GM04503 (cell line): ENCODE results near the gene LMNTD2.
"Not testable (repeated sequence)": the region's sequence is repeated elsewhere in the genome, so short reads cannot be mapped to it uniquely, and the experiment has no call there.

Experiments
- DNase-seq: peaks from one replicate; pipeline ENCODE4 v3.0.0-alpha.2; 2012; ENCODE audit warnings: low read depth

Gene LMNTD2

DNA sequence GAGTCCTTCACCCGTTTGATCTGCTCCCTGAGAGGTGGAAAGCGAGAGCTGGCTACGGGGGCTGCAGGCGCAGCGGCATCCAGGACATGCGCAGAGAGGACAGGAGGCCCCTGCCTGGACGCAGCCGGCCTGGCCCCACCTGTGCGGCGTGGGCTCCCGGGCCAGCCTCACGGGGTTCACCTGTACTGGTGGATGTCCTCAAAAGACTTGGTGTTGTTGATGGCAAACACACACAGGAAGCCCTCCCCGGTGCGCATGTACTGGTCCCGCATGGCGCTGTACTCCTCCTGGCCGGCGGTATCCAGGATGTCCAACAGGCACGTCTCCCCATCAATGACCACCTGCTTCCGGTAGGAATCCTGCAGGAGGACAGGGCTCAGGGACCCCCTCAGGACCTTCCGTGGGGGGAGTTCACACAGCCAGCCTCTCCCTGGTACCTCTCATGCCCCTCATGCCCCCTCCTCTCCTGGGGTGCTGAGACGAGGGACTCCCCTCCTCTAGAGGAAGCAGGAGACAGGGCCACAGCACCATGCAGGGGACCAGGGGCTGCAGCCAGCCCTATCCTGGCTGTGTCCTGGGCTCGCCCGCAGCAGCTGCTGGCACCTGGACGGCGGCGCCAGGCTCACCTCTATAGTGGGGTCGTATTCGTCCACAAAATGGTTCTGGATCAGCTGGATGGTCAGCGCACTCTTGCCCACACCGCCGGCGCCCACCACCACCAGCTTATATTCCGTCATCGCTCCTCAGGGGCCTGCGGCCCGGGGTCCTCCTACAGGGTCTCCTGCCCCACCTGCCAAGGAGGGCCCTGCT, 26.7 kb downstream of the LMNTD2 start:
- DNase-seq = no peak

DNA sequence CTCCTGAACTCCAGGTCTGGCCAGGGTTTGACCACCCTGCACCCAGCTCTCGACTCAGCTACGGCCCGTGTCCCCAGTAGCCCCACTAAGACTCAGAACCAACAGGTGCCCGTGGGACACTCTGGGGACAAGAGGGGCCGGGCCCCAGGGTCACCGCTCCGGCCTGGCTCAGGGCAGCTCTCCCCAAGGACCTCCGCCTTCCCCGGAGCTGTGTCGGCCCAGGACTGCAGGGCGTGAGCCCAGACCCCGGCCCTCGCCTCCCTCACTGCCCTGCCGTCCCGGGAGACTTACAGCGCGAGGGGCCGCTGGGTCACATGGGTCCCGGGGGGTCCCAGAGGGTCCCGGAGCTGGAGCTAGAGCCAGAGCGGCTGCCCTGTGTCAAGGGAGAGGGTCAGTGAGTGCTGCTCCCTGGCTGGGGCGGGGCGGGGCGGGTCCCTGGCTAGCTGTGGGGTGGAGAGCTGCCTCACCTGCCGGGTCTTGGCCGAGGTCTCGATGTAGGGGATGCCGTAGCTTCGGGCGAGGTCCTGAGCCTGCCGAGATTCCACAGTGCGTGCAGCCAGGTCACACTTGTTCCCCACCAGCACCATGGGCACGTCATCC, 27.5 kb downstream of the LMNTD2 start:
- DNase-seq = no peak

DNA sequence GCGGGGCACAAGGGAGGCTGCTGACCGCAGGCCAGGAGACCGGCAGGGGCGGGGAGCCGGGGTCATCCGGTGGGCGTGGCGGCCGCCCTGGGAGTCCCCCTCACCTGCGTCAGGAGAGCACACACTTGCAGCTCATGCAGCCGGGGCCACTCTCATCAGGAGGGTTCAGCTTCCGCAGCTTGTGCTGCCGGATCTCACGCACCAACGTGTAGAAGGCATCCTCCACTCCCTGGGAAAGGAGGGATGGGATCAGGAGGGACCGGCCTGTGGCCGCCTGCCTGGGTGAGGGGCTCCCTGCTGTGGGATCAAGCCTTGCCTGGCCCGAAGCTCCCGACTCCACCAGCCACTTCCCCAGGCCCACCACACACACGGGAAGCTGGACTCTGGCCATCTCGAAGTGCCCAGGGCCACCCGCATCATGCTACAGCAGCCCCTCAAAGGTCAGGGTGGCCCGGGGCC, 28.0 kb downstream of the LMNTD2 start:
- no peak for DNase-seq

DNA sequence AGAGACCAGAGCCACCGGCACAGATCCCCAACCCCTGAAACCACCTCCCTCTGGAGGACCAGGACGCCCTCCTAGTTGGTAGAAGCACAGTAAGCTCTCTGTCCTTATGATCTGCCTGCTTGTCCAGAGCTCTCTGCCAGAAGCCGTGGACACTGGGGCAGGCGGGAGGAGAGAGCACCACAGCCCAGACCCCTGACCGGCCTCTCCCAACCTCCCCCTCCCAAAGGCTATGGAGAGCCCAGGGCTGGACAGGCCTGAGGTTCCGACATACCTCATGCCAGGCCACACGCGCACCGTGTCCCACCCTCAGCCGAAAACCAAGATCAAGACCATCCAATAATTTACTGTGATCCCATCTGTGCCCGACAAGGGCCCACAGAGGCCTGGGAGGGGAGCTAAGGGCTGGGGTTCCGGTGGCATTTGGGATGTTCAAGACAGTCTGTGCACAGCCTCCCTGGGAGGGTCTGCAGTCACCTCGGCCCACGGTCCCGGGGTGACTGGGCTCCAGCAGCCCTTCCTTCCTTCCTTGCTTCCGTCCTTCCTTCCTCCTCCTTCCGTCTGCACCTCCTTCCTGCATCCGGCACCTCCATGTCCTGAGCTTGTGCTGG, 28.5 kb downstream of the LMNTD2 start:
- DNase-seq = no peak

DNA sequence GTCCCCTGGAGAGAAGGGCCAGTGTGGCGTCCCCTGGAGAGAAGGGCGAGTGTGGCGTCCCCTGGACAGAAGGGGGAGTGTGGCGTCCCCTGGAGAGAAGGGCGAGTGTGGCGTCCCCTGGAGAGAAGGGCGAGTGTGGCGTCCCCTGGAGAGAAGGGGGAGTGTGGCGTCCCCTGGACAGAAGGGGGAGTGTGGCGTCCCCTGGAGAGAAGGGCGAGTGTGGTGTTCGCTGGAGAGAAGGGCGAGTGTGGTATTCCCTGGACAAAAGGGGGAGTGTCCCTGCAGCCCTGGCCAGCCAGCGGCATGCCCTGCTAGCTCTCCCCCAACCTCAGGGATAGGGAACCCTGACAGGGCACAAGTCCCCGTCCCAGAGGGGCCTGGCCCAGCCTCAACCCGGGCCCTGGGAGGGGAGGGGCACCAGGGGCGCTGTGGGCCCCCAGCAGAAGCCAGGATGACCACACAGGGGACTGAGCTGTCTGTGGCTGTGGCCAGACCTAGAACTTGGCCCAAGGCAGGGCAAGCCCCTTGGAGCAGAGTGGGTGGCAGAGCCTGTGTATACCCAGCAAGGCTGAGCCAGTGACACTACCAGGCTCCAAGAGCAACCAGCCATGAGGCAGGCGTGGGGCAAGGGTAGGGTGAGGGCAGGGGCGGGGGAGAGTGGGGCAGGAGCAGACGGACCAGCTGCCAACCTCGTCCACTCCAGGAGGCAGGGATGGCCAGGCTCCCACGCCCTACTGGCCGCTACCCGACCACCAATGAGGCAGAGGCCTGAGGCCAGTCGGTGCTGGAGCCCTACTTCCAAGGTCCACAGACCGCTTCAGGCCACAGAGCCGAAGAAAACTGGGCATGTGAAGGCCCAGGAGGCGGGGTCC, 29.3 kb downstream of the LMNTD2 start:
- DNase-seq = no peak

DNA sequence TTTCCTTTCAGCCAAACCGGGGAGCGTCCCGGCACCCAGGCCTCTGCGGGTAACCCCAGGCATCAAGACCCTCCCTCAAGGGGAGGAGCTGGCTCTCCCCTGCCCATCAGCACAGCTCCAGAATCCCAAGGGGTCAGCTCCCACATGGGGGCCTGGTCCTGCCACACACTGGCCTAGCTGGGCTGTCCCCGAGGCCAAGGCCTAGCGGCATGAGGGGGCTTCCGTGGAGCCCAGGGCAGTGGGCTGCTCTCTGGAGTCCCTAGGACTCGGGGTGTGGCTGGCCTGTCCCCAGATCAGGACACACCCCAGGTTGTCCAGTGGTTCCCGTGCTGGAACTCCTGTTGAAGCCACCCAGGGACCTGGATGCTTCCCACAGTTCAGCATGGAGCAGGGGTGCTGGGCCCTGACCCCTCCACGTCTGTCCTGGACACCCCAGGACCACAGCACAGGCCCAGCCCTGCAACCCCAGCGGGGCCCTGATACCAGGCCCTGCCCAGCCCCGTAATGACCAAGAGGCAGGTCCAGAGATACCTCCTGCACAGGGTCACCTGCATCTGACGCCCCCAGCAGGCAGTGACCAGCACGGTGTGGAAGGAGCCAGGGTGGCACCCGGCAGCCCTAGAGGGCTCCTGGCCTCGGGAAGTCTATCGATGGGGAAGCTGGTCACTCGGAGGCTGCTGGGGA, 30.7 kb downstream of the LMNTD2 start:
- DNase-seq = no peak

DNA sequence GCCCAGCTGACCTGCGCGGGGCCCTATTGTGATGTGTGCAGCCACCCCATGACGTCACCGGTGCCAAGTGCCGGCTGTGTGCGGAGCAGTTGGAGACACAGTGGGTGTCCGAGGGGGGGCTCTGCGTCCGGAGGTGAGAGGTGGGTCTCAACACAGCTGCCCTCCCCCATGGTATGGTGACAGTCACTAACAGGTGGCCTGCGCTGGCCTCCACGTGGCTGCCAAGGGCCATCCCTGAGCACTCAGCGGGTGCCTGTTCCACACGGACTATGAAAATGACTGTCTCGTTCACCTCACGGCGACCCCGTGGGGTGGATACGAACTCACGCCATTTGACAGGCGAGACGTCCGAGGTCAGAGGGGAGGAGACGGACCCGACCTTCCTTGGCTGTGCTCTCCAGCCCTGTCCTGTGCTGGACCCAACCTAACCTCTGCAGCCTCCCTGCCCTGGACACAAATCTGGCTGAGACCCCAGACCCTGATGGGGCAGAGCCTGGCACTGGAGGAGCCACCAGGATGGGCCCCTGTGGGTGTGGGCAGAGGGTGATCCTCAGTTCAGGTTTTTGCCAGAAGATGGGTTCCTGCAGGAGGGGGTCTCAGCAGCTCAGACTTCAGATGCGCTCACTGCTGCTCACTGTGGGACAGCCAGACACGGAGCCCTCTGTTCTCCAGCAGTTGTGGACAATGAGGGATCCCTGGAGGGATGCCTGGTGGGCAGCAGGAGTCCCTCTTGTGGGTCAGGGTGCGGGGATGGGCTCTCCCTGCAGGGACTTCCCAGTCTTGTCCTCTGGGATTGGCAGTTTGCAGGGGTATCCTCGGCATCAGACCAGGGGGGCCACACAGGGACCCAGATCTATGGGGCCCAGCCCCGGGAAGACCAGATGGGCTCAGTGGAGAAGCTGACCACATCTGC, 31.5 kb downstream of the LMNTD2 start:
- no peak for DNase-seq

DNA sequence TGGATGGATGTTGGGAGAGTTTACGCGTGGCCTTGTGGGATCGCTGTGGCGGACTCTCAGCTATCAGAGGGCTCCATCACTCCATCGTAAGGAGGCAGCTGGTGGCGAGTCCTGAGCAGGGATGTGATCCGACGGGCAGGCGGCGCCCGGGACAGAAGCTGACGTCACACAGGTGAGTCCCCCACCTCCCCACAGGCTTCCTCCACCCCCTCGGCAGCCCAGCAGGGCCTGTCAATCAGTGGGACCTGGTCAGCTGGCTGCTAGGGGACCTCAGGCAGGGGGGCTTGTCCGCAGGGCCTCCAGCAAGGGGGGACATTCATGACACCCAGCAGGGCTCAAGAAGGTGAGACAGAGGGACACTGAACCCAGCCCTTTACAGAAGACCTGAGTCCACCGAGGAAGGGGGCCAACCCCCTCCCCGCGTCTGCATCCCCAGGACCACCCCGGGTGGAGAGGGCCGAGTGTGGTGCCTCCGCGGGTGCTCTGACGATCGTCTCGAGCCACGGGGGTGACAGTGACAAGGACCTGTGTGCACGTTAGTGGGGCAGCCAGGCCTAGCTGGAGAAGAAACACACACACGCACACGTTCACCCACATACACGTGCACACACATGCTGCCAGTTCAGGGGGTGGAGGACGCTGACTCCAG, 32.2 kb downstream of the LMNTD2 start:
- no peak for DNase-seq

DNA sequence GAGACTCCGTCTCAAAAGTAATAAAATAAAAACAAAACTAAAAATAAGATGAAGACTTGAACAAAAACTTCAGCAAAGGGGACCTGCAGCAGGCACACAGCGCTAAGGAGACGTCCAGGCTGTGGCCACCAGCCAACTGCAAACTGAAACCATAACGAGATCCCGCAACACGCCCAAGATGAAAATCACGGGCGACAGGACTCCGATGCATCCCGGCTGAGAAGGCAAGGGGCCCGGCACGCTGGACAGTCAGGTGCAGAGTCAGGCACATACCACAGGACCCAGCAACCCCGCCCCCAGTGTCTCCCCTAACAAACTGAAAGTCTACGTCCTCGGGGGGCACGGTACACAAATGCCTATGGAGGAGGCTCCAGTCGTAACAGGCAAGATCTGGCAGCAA, 34.3 kb downstream of the LMNTD2 start:
- no peak for DNase-seq

DNA sequence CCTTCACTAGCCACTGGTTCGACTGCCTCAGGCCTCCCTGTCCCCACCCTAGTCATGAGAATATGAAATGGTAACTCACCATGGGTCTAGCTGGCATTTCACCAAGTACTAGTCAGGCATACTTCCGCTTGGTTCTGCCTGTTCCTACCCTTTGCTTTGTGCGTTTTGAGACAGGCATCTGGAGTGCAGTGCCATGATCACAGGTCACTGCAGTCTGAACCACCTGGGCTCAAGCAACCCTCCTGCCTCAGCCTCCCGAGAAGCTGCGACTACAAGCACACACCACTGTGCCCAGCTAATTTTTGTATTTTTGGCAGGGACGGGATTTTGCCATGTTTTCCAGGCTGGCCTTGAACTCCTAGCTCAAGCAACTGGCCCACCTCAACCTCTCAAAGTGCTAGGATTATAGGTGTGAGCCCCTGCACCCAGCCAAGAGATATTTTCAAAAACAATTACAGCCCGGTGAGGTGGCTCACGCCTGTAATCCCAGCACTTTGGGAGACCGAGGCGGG, 39.3 kb downstream of the LMNTD2 start:
- no peak for DNase-seq

DNA sequence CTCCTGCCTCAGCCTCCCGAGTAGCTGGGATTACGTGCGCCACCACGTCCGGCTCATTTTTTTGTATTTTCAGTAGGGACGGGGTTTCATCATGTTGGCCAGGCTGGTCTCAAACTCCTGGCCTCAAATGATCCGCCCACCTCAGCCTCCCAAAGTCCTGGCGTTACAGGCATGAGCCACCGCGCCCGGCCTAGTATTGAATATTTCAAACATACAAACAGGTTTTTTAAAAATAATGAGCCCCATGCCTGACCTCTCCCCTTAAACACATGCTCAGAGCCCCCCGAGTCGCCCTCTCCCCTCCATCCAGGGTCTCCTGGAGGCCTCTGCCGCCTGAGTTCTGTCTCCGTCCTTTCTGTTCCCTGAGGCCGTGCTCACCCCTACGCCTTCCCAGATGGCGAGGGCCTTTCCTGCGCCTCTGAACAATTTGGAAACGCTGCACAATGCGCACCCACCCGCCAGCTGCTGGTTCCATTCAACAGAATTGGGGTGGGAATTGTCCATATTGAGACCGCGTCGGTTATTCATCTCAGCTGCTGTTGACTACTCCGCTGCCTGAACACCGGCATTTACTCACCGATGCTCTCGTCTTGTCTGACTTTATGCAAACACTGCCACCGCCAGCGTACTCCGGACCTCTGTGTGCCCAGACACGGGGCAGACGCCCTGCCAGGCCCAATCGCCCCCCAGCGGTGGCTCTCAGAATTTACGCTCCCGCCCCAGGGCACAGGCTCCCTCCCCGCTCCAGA, 39.9 kb downstream of the LMNTD2 start:
- DNase-seq = no peak

DNA sequence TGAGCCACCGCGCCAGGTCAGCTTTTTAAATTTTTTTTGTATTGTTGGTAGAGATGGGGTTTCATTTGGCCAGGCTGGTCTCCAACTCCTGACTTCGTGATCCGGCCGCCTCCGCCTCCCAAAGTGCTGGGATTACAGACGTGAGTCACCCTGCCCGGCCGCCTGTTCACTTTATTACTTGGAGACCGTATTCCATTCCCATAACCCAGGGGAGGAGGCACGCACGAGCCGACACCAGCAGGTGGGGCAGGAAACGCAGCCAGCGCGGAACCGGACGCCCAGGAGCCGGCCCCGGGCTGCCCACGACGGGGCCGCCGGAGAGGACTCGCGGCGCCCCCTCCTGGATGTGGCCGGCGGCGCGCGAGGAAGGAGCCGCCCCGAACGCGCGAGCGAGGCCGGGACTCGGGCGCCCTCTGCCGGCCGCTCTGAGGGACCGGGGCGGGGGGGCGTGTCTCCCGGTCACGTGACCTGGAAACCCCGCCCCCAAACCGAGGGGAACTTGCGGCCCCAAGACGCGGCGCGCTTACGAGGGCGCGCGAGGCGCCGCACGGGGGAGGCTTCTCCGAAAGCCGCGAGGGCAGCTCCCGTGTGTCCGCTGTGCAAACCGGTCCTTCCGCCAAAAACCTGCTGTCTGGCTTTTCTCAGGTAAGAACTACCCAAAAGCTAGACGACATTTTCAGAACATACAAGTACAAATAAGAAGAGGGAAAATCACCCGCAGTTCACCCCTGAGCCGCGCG, 41.9 kb downstream of the LMNTD2 start:
- DNase-seq = peak; percentile 89

DNA sequence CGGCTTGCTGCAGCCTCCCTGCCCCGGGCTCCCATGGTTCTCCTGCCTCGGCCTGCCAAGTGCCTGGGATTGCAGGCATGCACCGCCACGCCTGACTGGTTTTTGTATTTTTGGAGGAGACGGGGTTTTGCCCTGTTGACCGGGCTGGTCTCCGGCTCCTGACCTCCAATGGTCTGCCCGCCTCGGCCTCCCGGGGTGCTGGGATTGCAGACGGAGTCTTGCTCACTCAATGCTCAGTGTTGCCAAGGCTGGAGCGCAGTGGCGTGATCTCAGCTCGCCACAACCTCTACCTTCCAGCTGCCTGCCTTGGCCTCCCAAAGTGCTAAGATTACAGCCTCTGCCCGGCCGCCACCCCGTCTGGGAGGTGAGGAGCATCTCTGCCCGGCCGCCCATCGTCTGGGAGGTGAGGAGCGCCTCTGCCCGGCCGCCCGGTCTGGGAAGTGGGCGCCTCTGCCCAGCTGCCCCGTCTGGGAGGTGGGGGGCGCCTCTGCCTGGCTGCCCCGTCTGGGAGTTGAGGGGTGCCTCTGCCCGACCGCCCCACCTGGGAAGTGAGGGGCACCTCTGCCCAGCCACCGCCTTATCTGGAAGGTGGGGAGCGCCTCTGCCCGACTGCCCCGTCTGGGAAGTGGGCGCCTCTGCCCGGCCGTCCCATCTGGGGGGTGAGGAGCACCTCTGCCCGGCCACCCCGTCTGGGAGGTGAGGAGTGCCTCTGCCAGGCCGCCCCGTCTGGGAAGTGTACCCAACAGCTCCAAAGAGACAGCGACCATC, 43.4 kb downstream of the LMNTD2 start:
- not testable (repeated sequence) for DNase-seq

DNA sequence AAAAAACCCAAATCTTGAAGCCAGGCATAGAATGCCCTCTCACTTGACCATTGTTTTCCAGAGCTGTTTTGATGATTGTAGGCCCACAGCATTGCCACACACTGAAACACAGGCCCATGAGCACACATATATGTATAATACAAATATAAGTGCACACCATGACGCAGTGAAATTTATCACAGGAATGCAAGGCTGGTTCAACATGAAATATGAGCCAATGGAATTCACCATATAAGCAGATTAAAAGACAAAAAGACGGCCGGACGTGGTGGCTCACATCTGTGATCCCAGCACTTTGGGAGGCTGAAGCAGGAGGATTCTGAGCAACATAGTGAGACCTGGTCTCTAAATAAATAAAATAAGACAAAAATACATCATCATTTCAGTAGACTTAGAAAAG, 44.1 kb downstream of the LMNTD2 start:
- DNase-seq = no peak

DNA sequence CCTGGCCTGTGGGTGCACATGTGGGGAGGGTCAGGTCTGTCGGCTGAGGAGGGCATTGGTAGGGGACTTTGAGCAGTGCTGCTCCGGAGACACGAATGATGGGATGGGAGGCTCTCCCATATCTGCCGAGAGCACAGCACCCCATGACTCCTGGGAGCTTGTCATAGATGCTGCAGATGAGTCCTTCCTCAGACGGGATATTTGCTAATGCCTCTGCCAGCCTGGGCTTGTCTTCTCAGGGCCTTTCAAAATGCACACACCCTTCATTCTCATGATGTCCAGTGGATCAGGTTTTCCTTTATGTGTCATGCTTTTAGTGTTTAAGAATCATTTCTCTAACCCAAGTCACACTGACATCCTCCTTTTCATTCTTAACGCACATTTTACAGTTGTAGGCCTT, 45.4 kb downstream of the LMNTD2 start:
- DNase-seq = no peak

DNA sequence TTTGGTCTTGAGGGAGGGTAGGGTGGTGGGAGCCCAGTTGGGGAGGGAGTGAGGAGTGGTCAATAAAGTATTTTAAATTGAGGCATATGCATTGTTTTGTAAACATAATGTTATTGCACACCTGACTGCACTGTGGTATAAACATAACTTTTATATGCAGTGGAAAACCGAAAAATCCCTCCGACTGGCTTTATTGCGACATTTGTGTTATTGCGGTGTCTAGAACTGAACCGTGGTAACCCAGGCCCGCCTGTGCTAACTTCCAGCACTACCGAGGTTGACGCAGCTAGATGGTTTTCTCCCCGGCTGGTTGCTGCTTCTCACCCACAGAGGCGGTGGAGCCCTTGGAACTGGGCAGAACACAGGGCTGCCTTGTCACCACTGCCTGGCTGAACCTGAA, 45.9 kb downstream of the LMNTD2 start:
- no peak for DNase-seq

DNA sequence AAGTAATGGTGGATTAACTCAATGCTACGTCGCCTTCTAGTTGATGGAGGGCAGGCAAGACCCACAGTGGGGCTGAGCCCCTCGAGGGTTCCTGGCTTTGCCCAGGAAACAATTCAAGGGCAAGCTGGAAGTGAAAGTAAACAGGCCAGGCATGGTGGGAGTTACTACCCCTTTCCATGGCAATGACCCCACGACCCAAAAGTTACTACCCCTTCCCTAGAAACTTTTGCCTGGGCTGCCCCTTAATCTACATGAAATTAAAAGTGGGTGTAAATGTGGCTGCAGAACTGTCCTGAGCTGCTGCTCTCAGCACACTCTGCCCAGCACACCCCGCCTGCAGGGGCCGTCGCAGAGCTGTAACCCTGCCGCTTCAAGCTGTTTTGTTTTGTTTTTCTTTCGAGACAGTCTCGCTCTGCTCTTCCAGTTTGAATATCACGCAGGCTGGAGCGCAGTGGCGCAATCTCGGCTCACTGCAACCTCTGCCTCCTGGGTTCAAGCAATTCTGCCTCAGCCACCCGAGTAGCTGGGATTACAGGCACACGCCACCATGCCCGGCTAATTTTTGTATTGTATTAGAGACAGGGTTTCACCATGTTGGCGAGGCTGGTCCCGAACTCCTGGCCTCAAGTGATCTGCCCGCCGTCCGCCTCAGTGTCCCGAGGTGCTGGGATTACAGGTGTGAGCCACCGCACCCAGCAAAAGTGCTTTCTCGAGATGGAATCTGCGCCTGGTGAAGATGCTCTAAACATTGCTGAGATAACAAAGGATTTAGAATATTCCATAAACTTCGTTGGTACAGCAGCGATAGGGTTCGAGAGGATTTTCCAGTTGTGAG, 47.6 kb downstream of the LMNTD2 start:
- no peak for DNase-seq
